Mesendoderm (in vitro differentiated cells): Measurements from ENCODE around the gene RAB25.

Experiments
- DNase-seq: peaks from one replicate; pipeline ENCODE4 v3.0.0; 2013
- H2AK5ac ChIP-seq: 2 replicates; pipeline ENCODE4 v1.6.1; 2013; ENCODE audit warnings: low read length, inconsistent platforms
- H2BK120ac ChIP-seq: 2 replicates; pipeline ENCODE4 v1.6.1; 2013; ENCODE audit warnings: low read depth, mild to moderate bottlenecking, low read length, moderate library complexity, mixed read lengths
- H2BK15ac ChIP-seq: replicated peaks from 2 replicates; pipeline ENCODE4 v1.6.1; 2013; ENCODE audit warnings: low read depth, mild to moderate bottlenecking, moderate library complexity
- H2BK5ac ChIP-seq: 2 replicates; pipeline ENCODE4 v1.6.1; 2013; ENCODE audit warnings: low read length, inconsistent platforms
- H3K18ac ChIP-seq: 2 replicates; pipeline ENCODE4 v1.6.1; 2013; ENCODE audit warnings: mild to moderate bottlenecking, low read length, mixed read lengths
- H3K23ac ChIP-seq: one replicate; pipeline ENCODE4 v1.6.1; 2013; ENCODE audit warnings: low read length
- H3K27ac ChIP-seq: 2 replicates; pipeline ENCODE4 v1.5.1; 2013; ENCODE audit warnings: low read depth, mild to moderate bottlenecking, inconsistent platforms, low read length, moderate library complexity
- H3K27me3 ChIP-seq: 2 replicates; pipeline ENCODE4 v1.6.1; 2013; ENCODE audit warnings: low read length, control low read depth, mild to moderate bottlenecking, inconsistent platforms; ENCODE audit not compliant: insufficient read depth, poor library complexity
- H3K36me3 ChIP-seq: 2 replicates; pipeline ENCODE4 v1.6.1; 2013; ENCODE audit warnings: low read length, inconsistent platforms; ENCODE audit not compliant: control insufficient read depth, insufficient read depth
- H3K4ac ChIP-seq: one replicate; pipeline ENCODE4 v1.6.1; 2013; ENCODE audit warnings: low read depth, mild to moderate bottlenecking, low read length, moderate library complexity
- H3K4me1 ChIP-seq: 2 replicates; pipeline ENCODE4 v1.6.1; 2013; ENCODE audit warnings: low read depth, low read length, inconsistent platforms; ENCODE audit not compliant: control insufficient read depth
- H3K4me2 ChIP-seq: 2 replicates; pipeline ENCODE4 v1.6.1; 2013; ENCODE audit warnings: low read length
- H3K4me3 ChIP-seq: 2 replicates; pipeline ENCODE4 v1.5.1; 2013; ENCODE audit warnings: mild to moderate bottlenecking, low read length
- H3K56ac ChIP-seq: one replicate; pipeline ENCODE4 v1.6.1; 2013; ENCODE audit warnings: low read length
- H3K79me1 ChIP-seq: 2 replicates; pipeline ENCODE4 v1.6.1; 2013; ENCODE audit warnings: low read length, inconsistent platforms
- H3K79me2 ChIP-seq: 2 replicates; pipeline ENCODE4 v1.6.1; 2013; ENCODE audit warnings: mild to moderate bottlenecking, low read length; ENCODE audit not compliant: control insufficient read depth, insufficient read depth
- H3K9ac ChIP-seq: 2 replicates; pipeline ENCODE4 v1.6.1; 2013; ENCODE audit warnings: low read length, inconsistent platforms
- H4K5ac ChIP-seq: one replicate; pipeline ENCODE4 v1.6.1; 2013; ENCODE audit warnings: low read length
- H4K8ac ChIP-seq: one replicate; pipeline ENCODE4 v1.6.1; 2013; ENCODE audit warnings: low read depth, mild to moderate bottlenecking, control low read depth, low read length, moderate library complexity
- WGBS: extraction: QIAGEN DNeasy Blood & Tissue Kit; methylation state at CpG from one replicate; pipeline ENCODE4 v1.1.7; 2013; ENCODE audit warnings: low lambda C conversion rate, missing lambda C conversion rate; ENCODE audit not compliant: insufficient coverage; ENCODE audit errors: extremely low coverage; 5-methylcytosine and 5-hydroxymethylcytosine counted together

RAB25 gene

DNA sequence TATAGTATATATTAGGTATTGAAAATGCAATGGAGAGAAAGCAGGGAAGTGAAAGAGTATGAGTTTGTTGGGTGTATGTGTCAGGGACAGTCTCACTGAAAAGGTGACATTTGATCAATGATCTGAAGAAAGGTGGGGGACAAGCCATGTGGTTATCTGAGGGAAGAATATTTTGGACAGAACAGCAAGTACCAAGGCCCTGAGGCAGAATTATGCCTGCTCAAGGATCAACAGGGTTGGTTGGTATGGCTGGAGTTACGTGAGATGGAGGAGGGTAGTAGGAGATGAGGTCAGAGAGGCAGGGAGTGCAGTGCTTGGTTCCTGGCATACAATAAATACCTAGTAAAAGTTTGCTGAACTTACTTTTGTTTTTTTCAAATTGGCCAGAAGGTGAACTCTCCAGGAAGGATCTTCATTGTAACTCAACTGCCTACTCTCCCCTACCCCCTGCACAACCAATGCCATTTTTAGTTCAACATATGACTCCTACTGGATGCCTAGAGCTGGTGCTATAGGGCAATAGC is 4.6 kb upstream of the RAB25 start:
- peaks cover 10% of the 10 kb centered on the region for H3K79me1 ChIP-seq
- H4K5ac ChIP-seq: no peak overlapping the region
- no peak overlapping the region for H3K56ac ChIP-seq
- no peak overlapping the region for H4K8ac ChIP-seq
- no peak overlapping the region for H2BK15ac ChIP-seq
- H3K36me3 ChIP-seq: no peaks in the 10 kb centered on the region
- peaks cover 16% of the 10 kb centered on the region for H3K79me2 ChIP-seq
- no CpG with 5 or more reads among the region's 1 CpG for WGBS
- H3K4me1 ChIP-seq: peaks cover 4% of the 10 kb centered on the region
- H2BK120ac ChIP-seq: no peak overlapping the region
- no peak overlapping the region for H3K4ac ChIP-seq
- H3K18ac ChIP-seq: no peak overlapping the region
- no peak overlapping the region for H2BK5ac ChIP-seq
- no peak for DNase-seq
- no peak overlapping the region for H3K27ac ChIP-seq
- no peak overlapping the region for H2AK5ac ChIP-seq
- no peak overlapping the region for H3K9ac ChIP-seq
- no peak overlapping the region for H3K4me2 ChIP-seq
- H3K23ac ChIP-seq: no peak overlapping the region
- no peak overlapping the region for H3K4me3 ChIP-seq
- H3K27me3 ChIP-seq: no peaks in the 10 kb centered on the region

- no peaks in the 10 kb centered on the region for H3K27me3 ChIP-seq
- WGBS: no CpG with 5 or more reads among the region's 3 CpGs
- no peak for DNase-seq
- peak overlapping the region; percentile 56 for H3K23ac ChIP-seq
- no peak overlapping the region for H3K4me2 ChIP-seq
- no peak overlapping the region for H4K8ac ChIP-seq
- peaks cover 5% of the 10 kb centered on the region for H3K4me1 ChIP-seq
- peak overlapping the region; percentile 43 for H2BK5ac ChIP-seq
- H3K79me2 ChIP-seq: peaks cover 3% of the 10 kb centered on the region
- H3K36me3 ChIP-seq: no peaks in the 10 kb centered on the region
- no peak overlapping the region for H3K4me3 ChIP-seq
- peak overlapping the region; percentile 76 for H2BK15ac ChIP-seq
- peak overlapping the region; percentile 3 for H3K9ac ChIP-seq
- H3K56ac ChIP-seq: peak overlapping the region; percentile 73
- peak overlapping the region; percentile 75 for H2AK5ac ChIP-seq
- H3K4ac ChIP-seq: no peak overlapping the region
- H2BK120ac ChIP-seq: no peak overlapping the region
- H3K79me1 ChIP-seq: peaks cover under 1% of the 10 kb centered on the region
- peak overlapping the region; percentile 64 for H3K18ac ChIP-seq
- H4K5ac ChIP-seq: no peak overlapping the region
- H3K27ac ChIP-seq: peak overlapping the region; percentile 22
Observed at GRCh38 chr1:156062189-156062588, 1.2 kb downstream of the RAB25 start.

DNA sequence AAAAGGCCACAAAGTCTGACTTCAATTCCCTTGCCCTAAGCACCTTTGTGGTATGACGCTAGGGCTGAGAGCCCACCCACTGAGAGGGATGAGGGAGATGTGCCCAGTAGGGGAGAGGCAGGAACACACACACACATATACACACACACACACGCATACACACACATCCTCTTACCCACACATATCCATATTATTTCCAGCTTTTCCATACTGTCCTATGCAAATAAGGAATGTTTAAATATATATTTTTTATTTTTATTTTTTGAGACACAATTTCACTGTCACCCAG is 3.0 kb downstream of the RAB25 start:
- H3K4me2 ChIP-seq: no peak overlapping the region
- no peak overlapping the region for H2BK120ac ChIP-seq
- no peaks in the 10 kb centered on the region for H3K27me3 ChIP-seq
- H3K4me1 ChIP-seq: peaks cover 5% of the 10 kb centered on the region
- no peak overlapping the region for H3K9ac ChIP-seq
- peaks cover 3% of the 10 kb centered on the region for H3K79me2 ChIP-seq
- H2BK15ac ChIP-seq: no peak overlapping the region
- no CpG with 5 or more reads among the region's 2 CpGs for WGBS
- no peak overlapping the region for H4K5ac ChIP-seq
- no peak overlapping the region for H2AK5ac ChIP-seq
- no peak overlapping the region for H3K18ac ChIP-seq
- no peak overlapping the region for H3K4ac ChIP-seq
- no peak overlapping the region for H4K8ac ChIP-seq
- no peak overlapping the region for H2BK5ac ChIP-seq
- H3K23ac ChIP-seq: no peak overlapping the region
- no peak overlapping the region for H3K4me3 ChIP-seq
- H3K79me1 ChIP-seq: peaks cover 2% of the 10 kb centered on the region
- no peak overlapping the region for H3K27ac ChIP-seq
- no peaks in the 10 kb centered on the region for H3K36me3 ChIP-seq
- DNase-seq: no peak
- no peak overlapping the region for H3K56ac ChIP-seq

DNA sequence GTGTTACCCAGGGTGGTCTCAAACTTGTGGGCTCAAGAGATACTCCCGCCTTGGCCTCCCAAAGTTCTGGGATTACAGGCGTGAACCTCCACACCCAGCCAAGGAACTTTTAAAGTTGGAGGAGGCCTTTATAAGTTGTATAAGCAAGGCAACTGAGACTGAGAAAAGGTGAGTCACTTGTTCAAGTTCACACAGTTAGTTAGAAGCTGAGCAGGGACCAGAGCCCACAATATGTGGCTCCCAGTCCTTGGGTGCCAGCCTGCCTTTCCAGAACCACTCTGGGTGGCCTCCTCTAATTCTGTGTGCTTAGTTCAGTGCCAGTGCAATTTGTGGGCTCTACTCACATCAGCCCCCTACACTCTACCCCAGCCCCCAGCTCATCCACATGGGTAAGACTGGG is 3.7 kb downstream of the RAB25 start:
- Histone ChIP-seq H2BK15ac (no peak overlapping the region), H3K27me3 (no peaks in the 10 kb centered on the region), H3K4me2 (no peak overlapping the region), H3K79me2 (peaks cover 3% of the 10 kb centered on the region), H4K8ac (no peak overlapping the region), H3K4me3 (no peak overlapping the region), H3K18ac (no peak overlapping the region), H4K5ac (no peak overlapping the region), H3K27ac (no peak overlapping the region), H2AK5ac (no peak overlapping the region), H3K9ac (no peak overlapping the region), H3K23ac (no peak overlapping the region), H3K4me1 (peaks cover 5% of the 10 kb centered on the region), H3K79me1 (peaks cover 2% of the 10 kb centered on the region), H3K4ac (no peak overlapping the region), H2BK5ac (no peak overlapping the region), H3K56ac (no peak overlapping the region), H3K36me3 (no peaks in the 10 kb centered on the region), H2BK120ac (no peak overlapping the region)
- DNase-seq: no peak
- WGBS: no CpG with 5 or more reads among the region's 2 CpGs

- no peak overlapping the region for H3K27ac ChIP-seq
- no CpG with 5 or more reads among the region's 3 CpGs for WGBS
- H3K4ac ChIP-seq: no peak overlapping the region
- H3K79me2 ChIP-seq: peaks cover 3% of the 10 kb centered on the region
- H4K5ac ChIP-seq: no peak overlapping the region
- no peak overlapping the region for H4K8ac ChIP-seq
- no peak overlapping the region for H2BK15ac ChIP-seq
- H3K18ac ChIP-seq: no peak overlapping the region
- H3K23ac ChIP-seq: no peak overlapping the region
- H3K79me1 ChIP-seq: peaks cover 2% of the 10 kb centered on the region
- H2BK5ac ChIP-seq: no peak overlapping the region
- no peak overlapping the region for H2BK120ac ChIP-seq
- no peak for DNase-seq
- H3K36me3 ChIP-seq: no peaks in the 10 kb centered on the region
- no peak overlapping the region for H3K4me2 ChIP-seq
- no peak overlapping the region for H3K56ac ChIP-seq
- no peak overlapping the region for H3K4me3 ChIP-seq
- peaks cover 5% of the 10 kb centered on the region for H3K4me1 ChIP-seq
- H2AK5ac ChIP-seq: no peak overlapping the region
- no peak overlapping the region for H3K9ac ChIP-seq
- no peaks in the 10 kb centered on the region for H3K27me3 ChIP-seq
Observed at GRCh38 chr1:156065212-156065611, 4.3 kb downstream of the RAB25 start.

- H3K18ac ChIP-seq: no peak overlapping the region
- no peak overlapping the region for H2BK15ac ChIP-seq
- peaks cover 3% of the 10 kb centered on the region for H3K79me2 ChIP-seq
- H3K27me3 ChIP-seq: no peaks in the 10 kb centered on the region
- WGBS: no CpG with 5 or more reads among the region's 16 CpGs
- H4K5ac ChIP-seq: no peak overlapping the region
- peak overlapping the region; percentile 47 for H3K56ac ChIP-seq
- H3K4me1 ChIP-seq: peaks cover 5% of the 10 kb centered on the region
- H3K36me3 ChIP-seq: no peaks in the 10 kb centered on the region
- DNase-seq: no peak
- no peak overlapping the region for H3K4me2 ChIP-seq
- no peak overlapping the region for H2BK120ac ChIP-seq
- no peak overlapping the region for H3K9ac ChIP-seq
- no peak overlapping the region for H4K8ac ChIP-seq
- H2AK5ac ChIP-seq: no peak overlapping the region
- H3K79me1 ChIP-seq: peaks cover 2% of the 10 kb centered on the region
- H2BK5ac ChIP-seq: no peak overlapping the region
- no peak overlapping the region for H3K23ac ChIP-seq
- H3K27ac ChIP-seq: no peak overlapping the region
- no peak overlapping the region for H3K4ac ChIP-seq
- no peak overlapping the region for H3K4me3 ChIP-seq
Observed at GRCh38 chr1:156065871-156066270, 4.9 kb downstream of the RAB25 start.
